HepG2 (cell line): ENCODE measurements around the gene BCAS3. TPM values are rescaled to one million over a fixed set of nuclear protein-coding genes. Genes with fewer than 3 reads are reported as not detected.
A peak's percentile ranks its signal among the peaks of the same experiment; 100 is the strongest.

Experiments used
- EED ChIP-seq: sonication (generic); formaldehyde crosslinking; IDR thresholded peaks from 2 replicates; pipeline ENCODE4 v1.5.0; 2020; ENCODE audit warnings: mild to moderate bottlenecking, missing genetic modification reagents
- ETS1 ChIP-seq: sonication (generic); formaldehyde crosslinking; IDR thresholded peaks from 2 replicates; pipeline ENCODE4 v1.4.0; 2020; ENCODE audit warnings: missing genetic modification reagents
- KIAA2018 ChIP-seq: sonication (generic); formaldehyde crosslinking; IDR thresholded peaks from 2 replicates; pipeline ENCODE4 v1.5.0; 2020; ENCODE audit warnings: mild to moderate bottlenecking, missing genetic modification reagents, borderline replicate concordance
- MED13 ChIP-seq: sonication (generic); formaldehyde crosslinking; IDR thresholded peaks from 2 replicates; pipeline ENCODE4 v1.5.0; 2020; ENCODE audit warnings: missing genetic modification reagents
- SMAD3 ChIP-seq: sonication (generic); formaldehyde crosslinking; IDR thresholded peaks from 2 replicates; pipeline ENCODE4 v1.4.0; 2020; ENCODE audit warnings: missing genetic modification reagents
- THYN1 ChIP-seq: sonication (generic); formaldehyde crosslinking; IDR thresholded peaks from 2 replicates; pipeline ENCODE4 v1.8.1; 2023; ENCODE audit warnings: low read depth, mild to moderate bottlenecking, moderate library complexity, missing genetic modification reagents, borderline replicate concordance
- ZNF574 ChIP-seq: sonication (generic); formaldehyde crosslinking; IDR thresholded peaks from 2 replicates; pipeline ENCODE4 v1.4.0; 2020; ENCODE audit warnings: missing genetic modification reagents
- ZNF674 ChIP-seq: sonication (generic); formaldehyde crosslinking; IDR thresholded peaks from 2 replicates; pipeline ENCODE4 v1.5.0; 2020; ENCODE audit warnings: low read depth, mild to moderate bottlenecking, missing genetic modification reagents
- ZNF7 ChIP-seq: IDR thresholded peaks from 2 replicates; pipeline ENCODE4 v1.6.1; 2016; ENCODE audit warnings: missing biosample characterization, missing genetic modification reagents
- ZNF710 ChIP-seq: sonication (generic); formaldehyde crosslinking; IDR thresholded peaks from 2 replicates; pipeline ENCODE4 v1.5.0; 2020; ENCODE audit warnings: mild to moderate bottlenecking, missing genetic modification reagents, borderline replicate concordance
- ZNF839 ChIP-seq: sonication (generic); formaldehyde crosslinking; IDR thresholded peaks from 2 replicates; pipeline ENCODE4 v1.4.0; 2020; ENCODE audit warnings: missing genetic modification reagents, mild to moderate bottlenecking, borderline replicate concordance
- ZSCAN22 ChIP-seq: sonication (generic); formaldehyde crosslinking; IDR thresholded peaks from 2 replicates; pipeline ENCODE4 v1.4.0; 2020; ENCODE audit warnings: mild to moderate bottlenecking, missing genetic modification reagents
- polyA plus RNA-seq, 8 experiments: library from polyadenylated mRNA; depleted of rRNA in 3 of 8; stranded (reverse) in 7 of 8; unstranded in 1 of 8; fragments of >200 nt; fragmentation: Illumina TruSeq in 4 of 8; extraction: Trizol in 4 of 8; gene quantifications; 2 replicates each; pipeline versions ENCODE4 v1.2.1 to v1.2.3, GENCODE V29; 2011 to 2016; ENCODE audit warnings: low read depth in 4 of 8, missing spikeins in 1 of 8, mixed read lengths in 1 of 8; ENCODE audit not compliant: insufficient read depth in 1 of 8
- total RNA-seq, 5 experiments: library from RNA; depleted of rRNA; stranded (reverse); fragments of >200 nt; fragmentation: Illumina TruSeq; extraction: Trizol; gene quantifications; 2 replicates each; pipeline ENCODE4 v1.2.3, GENCODE V29; 2016; ENCODE audit warnings: low read depth in 1 of 5

The BCAS3 gene
- total and polyA plus RNA-seq, 2 of the 13 experiments (the other 11 are each of a cell fraction or from before 2014, with no cell fraction given) = 10.7 to 11.2 TPM

- no peak for TF ChIP-seq KIAA2018
- 0 out of 2 replicates have a peak, but pooled peaks have one; percentile 19 for TF ChIP-seq ZNF7 (CRISPR knock-in tag)
- no peak for TF ChIP-seq ZNF674
- no peak for TF ChIP-seq EED (CRISPR knock-in tag)
- no peak for TF ChIP-seq ZSCAN22 (CRISPR knock-in tag)
- TF ChIP-seq SMAD3 = peak; percentile 26; the same call in 1 of the 2 replicates
- TF ChIP-seq THYN1 (CRISPR knock-in tag) = no peak
- TF ChIP-seq ZNF839 = 0 out of 2 replicates have a peak, but pooled peaks have one; percentile 30
- no peak; the same call in 1 of the 2 replicates for TF ChIP-seq ZNF710 (CRISPR knock-in tag)
- TF ChIP-seq MED13 = peak; percentile 63; the same call in 1 of the 2 replicates
- 0 out of 2 replicates have a peak, but pooled peaks have one; percentile 73 for TF ChIP-seq ETS1 (CRISPR knock-in tag)
- peak; percentile 98 for TF ChIP-seq ZNF574 (CRISPR knock-in tag)
These were observed 721.7 kb downstream of the BCAS3 start, which contains the start of gene TBX2 (continued) for GRCh38 chr17:61399131-61400065.
